Stimulated activated naive B cell treated with anti-CD40 and anti-IgM and Interleukin-4, amounts not matched to agents 10 μg/mL and 1 μg/mL and 100 μg/mL, for 72 hours (primary cell): ENCODE measurements around the gene METAP1.
"Not testable (repeated sequence)": the region's sequence is repeated elsewhere in the genome, so short reads cannot be mapped to it uniquely, and the experiment has no call there.

Source experiments
- ATAC-seq, 2 donors: fragments of 150-1000 bp; cut with Tn5 transposase; replicated peaks; 2 replicates each; pipeline ENCODE4 v1.10.0; 2021; ENCODE audit warnings: moderate library complexity in 1 of 2
- DNase-seq: peaks from one replicate; pipeline ENCODE4 v3.0.0; 2021
- H3K27ac Mint-ChIP-seq: one replicate; pipeline ENCODE4 v1.8.0; 2022; ENCODE audit warnings: mild to moderate bottlenecking, mixed read lengths
- H3K27me3 Mint-ChIP-seq, 2 donors: one replicate each; pipeline ENCODE4 v1.8.0; 2022; ENCODE audit warnings: mixed read lengths in 2 of 2
- H3K36me3 Mint-ChIP-seq, 2 donors: one replicate each; pipeline ENCODE4 v1.8.0; 2022; ENCODE audit warnings: mixed read lengths in 2 of 2, mild to moderate bottlenecking in 1 of 2
- H3K4me1 Mint-ChIP-seq, 2 donors: one replicate each; pipeline ENCODE4 v1.8.0; 2022; ENCODE audit warnings: mixed read lengths in 2 of 2, mild to moderate bottlenecking in 1 of 2
- H3K4me3 Mint-ChIP-seq, 2 donors: one replicate each; pipeline ENCODE4 v1.8.0; 2022; ENCODE audit warnings: mild to moderate bottlenecking in 2 of 2, mixed read lengths in 2 of 2, moderate library complexity in 1 of 2
- H3K9me3 Mint-ChIP-seq, 2 donors: one replicate each; pipeline ENCODE4 v1.8.0; 2022; ENCODE audit warnings: mixed read lengths in 2 of 2, mild to moderate bottlenecking in 1 of 2

METAP1 gene

GRCh38 chr4:99054428-99054994 lies 59.0 kb downstream of the METAP1 start:
- ATAC-seq (no peak), DNase-seq (no peak)
- peaks cover 14 to 20% of the 10 kb centered on the region in 2 donors for H3K4me1 Mint-ChIP-seq
- peak overlapping the region; percentile 72 for H3K27ac Mint-ChIP-seq
- no peak overlapping the region for H3K4me3 Mint-ChIP-seq
- peaks cover 30 to 48% of the 10 kb centered on the region in 2 donors for H3K36me3 Mint-ChIP-seq
- H3K9me3 Mint-ChIP-seq: no peaks in the 10 kb centered on the region
- H3K27me3 Mint-ChIP-seq: no peaks in the 10 kb centered on the region

- Mint-ChIP-seq H3K36me3 (peaks cover 32 to 55% of the 10 kb centered on the region in 2 donors), H3K27ac (no peak overlapping the region), H3K9me3 (no peaks in the 10 kb centered on the region), H3K4me1 (peaks cover 12 to 15% of the 10 kb centered on the region in 2 donors), H3K4me3 (no peak overlapping the region), H3K27me3 (no peaks in the 10 kb centered on the region)
- DNase-seq: no peak
- ATAC-seq: no peak
Observed at GRCh38 chr4:99058228-99058627, 62.7 kb downstream of the METAP1 start.

GRCh38 chr4:99059550-99059949 lies 64.0 kb downstream of the METAP1 start:
- H3K36me3 Mint-ChIP-seq: peaks cover 32 to 54% of the 10 kb centered on the region in 2 donors

GRCh38 chr4:99061048-99061700 lies 65.7 kb downstream of the METAP1 start:
- Mint-ChIP-seq H3K9me3 (peaks cover 0 to 1% of the 10 kb centered on the region in 2 donors), H3K27ac (peak overlapping the region; percentile 20), H3K36me3 (peaks cover 33 to 61% of the 10 kb centered on the region in 2 donors)

More at GRCh38 chr4:99059550-99059949, 64.0 kb downstream of the METAP1 start:
- Mint-ChIP-seq H3K27ac (no peak overlapping the region), H3K4me3 (no peak overlapping the region), H3K4me1 (peaks cover 9 to 15% of the 10 kb centered on the region in 2 donors), H3K9me3 (no peaks in the 10 kb centered on the region), H3K27me3 (no peaks in the 10 kb centered on the region)
- DNase-seq (no peak), ATAC-seq (no peak)

GRCh38 chr4:99062120-99062519 lies 66.6 kb downstream of the METAP1 start:
- DNase-seq (no peak), ATAC-seq (no peak)
- no peak overlapping the region for H3K4me3 Mint-ChIP-seq
- H3K27ac Mint-ChIP-seq: no peak overlapping the region
- peaks cover 39 to 68% of the 10 kb centered on the region in 2 donors for H3K36me3 Mint-ChIP-seq
- peaks cover 0 to 1% of the 10 kb centered on the region in 2 donors for H3K9me3 Mint-ChIP-seq
- H3K4me1 Mint-ChIP-seq: peaks cover 4 to 7% of the 10 kb centered on the region in 2 donors
- H3K27me3 Mint-ChIP-seq: no peaks in the 10 kb centered on the region

More at GRCh38 chr4:99061048-99061700, 65.7 kb downstream of the METAP1 start:
- ATAC-seq: no peak
- no peak for DNase-seq
- H3K4me3 Mint-ChIP-seq: no peak overlapping the region
- peaks cover 5 to 9% of the 10 kb centered on the region in 2 donors for H3K4me1 Mint-ChIP-seq
- H3K27me3 Mint-ChIP-seq: no peaks in the 10 kb centered on the region

GRCh38 chr4:99065521-99065920 lies 70.0 kb downstream of the METAP1 start:
- H3K4me3 Mint-ChIP-seq, ATAC-seq, DNase-seq, H3K4me1 Mint-ChIP-seq, H3K27me3 Mint-ChIP-seq, H3K9me3 Mint-ChIP-seq, H3K27ac Mint-ChIP-seq: not testable (repeated sequence)
- peaks cover 27 to 53% of the 10 kb centered on the region in 2 donors for H3K36me3 Mint-ChIP-seq

GRCh38 chr4:99067617-99068016 lies 72.1 kb downstream of the METAP1 start:
- Mint-ChIP-seq H3K27ac (no peak overlapping the region), H3K4me1 (no peaks in the 10 kb centered on the region), H3K27me3 (no peaks in the 10 kb centered on the region), H3K4me3 (no peak overlapping the region), H3K9me3 (peaks cover 0 to 1% of the 10 kb centered on the region in 2 donors), H3K36me3 (peaks cover 29 to 46% of the 10 kb centered on the region in 2 donors)
- DNase-seq (no peak), ATAC-seq (no peak)

- H3K4me1 Mint-ChIP-seq: no peaks in the 10 kb centered on the region
- H3K27me3 Mint-ChIP-seq: no peaks in the 10 kb centered on the region
- peak overlapping the region; percentile 5 for H3K27ac Mint-ChIP-seq
- DNase-seq (no peak), ATAC-seq (no peak)
- H3K4me3 Mint-ChIP-seq: no peak overlapping the region
- H3K36me3 Mint-ChIP-seq: peaks cover 30 to 40% of the 10 kb centered on the region in 2 donors
- no peaks in the 10 kb centered on the region for H3K9me3 Mint-ChIP-seq
Observed at GRCh38 chr4:99071159-99071558, 75.6 kb downstream of the METAP1 start.

GRCh38 chr4:99074816-99075215 lies 79.3 kb downstream of the METAP1 start:
- H3K4me3 Mint-ChIP-seq: no peak overlapping the region
- no peaks in the 10 kb centered on the region for H3K4me1 Mint-ChIP-seq
- no peak overlapping the region for H3K27ac Mint-ChIP-seq
- ATAC-seq (no peak), DNase-seq (no peak)
- H3K27me3 Mint-ChIP-seq: no peaks in the 10 kb centered on the region
- H3K36me3 Mint-ChIP-seq: peaks cover 23 to 44% of the 10 kb centered on the region in 2 donors
- no peaks in the 10 kb centered on the region for H3K9me3 Mint-ChIP-seq

- no peak for ATAC-seq
Observed at GRCh38 chr4:99076292-99076976, 80.9 kb downstream of the METAP1 start.

GRCh38 chr4:99077177-99077576 lies 81.7 kb downstream of the METAP1 start:
- Mint-ChIP-seq H3K27ac (no peak overlapping the region), H3K4me1 (no peaks in the 10 kb centered on the region), H3K9me3 (no peaks in the 10 kb centered on the region), H3K36me3 (peaks cover 24 to 47% of the 10 kb centered on the region in 2 donors), H3K4me3 (no peak overlapping the region), H3K27me3 (no peaks in the 10 kb centered on the region)
- ATAC-seq: no peak
- no peak for DNase-seq

More at GRCh38 chr4:99076292-99076976, 80.9 kb downstream of the METAP1 start:
- Mint-ChIP-seq H3K27me3 (no peaks in the 10 kb centered on the region), H3K9me3 (no peaks in the 10 kb centered on the region), H3K4me3 (no peak overlapping the region), H3K4me1 (no peaks in the 10 kb centered on the region), H3K36me3 (peaks cover 22 to 46% of the 10 kb centered on the region in 2 donors), H3K27ac (no peak overlapping the region)
- no peak for DNase-seq

GRCh38 chr4:99078336-99078735 lies 82.8 kb downstream of the METAP1 start:
- no peak overlapping the region for H3K27ac Mint-ChIP-seq
- peaks cover 21 to 48% of the 10 kb centered on the region in 2 donors for H3K36me3 Mint-ChIP-seq
- ATAC-seq (no peak), DNase-seq (no peak)
- no peak overlapping the region for H3K4me3 Mint-ChIP-seq
- no peaks in the 10 kb centered on the region for H3K4me1 Mint-ChIP-seq
- H3K9me3 Mint-ChIP-seq: no peaks in the 10 kb centered on the region
- no peaks in the 10 kb centered on the region for H3K27me3 Mint-ChIP-seq

GRCh38 chr4:99078931-99079624 lies 83.6 kb downstream of the METAP1 start:
- no peaks in the 10 kb centered on the region for H3K9me3 Mint-ChIP-seq
- H3K27me3 Mint-ChIP-seq: no peaks in the 10 kb centered on the region
- no peak for ATAC-seq
- H3K4me3 Mint-ChIP-seq: no peak overlapping the region
- H3K36me3 Mint-ChIP-seq: peaks cover 19 to 48% of the 10 kb centered on the region in 2 donors
- H3K4me1 Mint-ChIP-seq: no peaks in the 10 kb centered on the region
- no peak overlapping the region for H3K27ac Mint-ChIP-seq
- DNase-seq: no peak

GRCh38 chr4:99079625-99080295 lies 84.2 kb downstream of the METAP1 start:
- H3K27me3 Mint-ChIP-seq: no peaks in the 10 kb centered on the region
- no peak for ATAC-seq
- peaks cover 22 to 50% of the 10 kb centered on the region in 2 donors for H3K36me3 Mint-ChIP-seq
- peak overlapping the region; percentile 75 for H3K27ac Mint-ChIP-seq
- no peaks in the 10 kb centered on the region for H3K9me3 Mint-ChIP-seq
- H3K4me3 Mint-ChIP-seq: no peak overlapping the region
- no peaks in the 10 kb centered on the region for H3K4me1 Mint-ChIP-seq
- DNase-seq: no peak
